Duodenal mucosa (tissue), 2 donors: ENCODE measurements around the gene ZNF701.
"Not testable (repeated sequence)": the region's sequence is repeated elsewhere in the genome, so short reads cannot be mapped to it uniquely, and the experiment has no call there.

Experiments used
- H3K27ac ChIP-seq: one replicate; pipeline ENCODE4 v1.7.0; 2013; ENCODE audit warnings: low read depth, low read length
- H3K27me3 ChIP-seq, 2 donors: one replicate each; pipeline ENCODE4 v1.7.0; 2013; ENCODE audit warnings: low read length in 2 of 2, control low read depth in 1 of 2; ENCODE audit not compliant: insufficient read depth in 2 of 2, control insufficient read depth in 1 of 2
- H3K36me3 ChIP-seq, 2 donors: one replicate each; pipeline ENCODE4 v1.7.0; 2013; ENCODE audit warnings: low read length in 2 of 2, control low read depth in 1 of 2; ENCODE audit not compliant: insufficient read depth in 2 of 2, control insufficient read depth in 1 of 2
- H3K4me1 ChIP-seq, 2 donors: one replicate each; pipeline ENCODE4 v1.7.0; 2013; ENCODE audit warnings: low read length in 2 of 2, control low read depth in 1 of 2; ENCODE audit not compliant: insufficient read depth in 2 of 2, control insufficient read depth in 1 of 2
- H3K4me3 ChIP-seq, 2 donors: one replicate each; pipeline ENCODE4 v1.7.0; 2013; ENCODE audit warnings: low read length in 2 of 2, low read depth in 1 of 2
- H3K9ac ChIP-seq, 2 donors: one replicate each; pipeline ENCODE4 v1.7.0; 2013; ENCODE audit warnings: low read length in 2 of 2, low read depth in 1 of 2
- H3K9me3 ChIP-seq, 2 donors: one replicate each; pipeline ENCODE4 v1.7.0; 2013; ENCODE audit warnings: low read length in 2 of 2, control low read depth in 1 of 2; ENCODE audit not compliant: control insufficient read depth in 1 of 2

The ZNF701 gene

DNA sequence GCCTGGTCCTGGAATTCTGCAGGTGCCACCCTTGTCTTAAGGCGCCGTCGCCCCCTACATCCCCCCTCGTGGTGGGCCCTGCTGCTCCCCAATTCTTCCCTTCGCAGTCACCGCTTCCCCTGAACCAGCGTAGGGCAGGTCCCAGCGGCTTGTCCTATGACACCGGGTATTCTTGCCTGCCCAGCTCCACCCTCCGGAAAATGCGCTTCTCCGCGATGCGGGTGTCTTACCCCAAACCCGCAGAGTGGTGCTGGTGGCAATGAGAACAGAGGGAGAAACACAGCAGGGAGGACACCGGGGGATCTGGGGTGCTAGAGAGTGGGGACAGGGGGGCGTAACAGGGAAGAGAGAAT lies 33.7 kb upstream of the ZNF701 start:
- Histone ChIP-seq H3K9ac (peak overlapping the region in 1 of 2 donors; percentile 38), H3K27ac (no peak overlapping the region), H3K27me3 (no peaks in the 10 kb centered on the region)

DNA sequence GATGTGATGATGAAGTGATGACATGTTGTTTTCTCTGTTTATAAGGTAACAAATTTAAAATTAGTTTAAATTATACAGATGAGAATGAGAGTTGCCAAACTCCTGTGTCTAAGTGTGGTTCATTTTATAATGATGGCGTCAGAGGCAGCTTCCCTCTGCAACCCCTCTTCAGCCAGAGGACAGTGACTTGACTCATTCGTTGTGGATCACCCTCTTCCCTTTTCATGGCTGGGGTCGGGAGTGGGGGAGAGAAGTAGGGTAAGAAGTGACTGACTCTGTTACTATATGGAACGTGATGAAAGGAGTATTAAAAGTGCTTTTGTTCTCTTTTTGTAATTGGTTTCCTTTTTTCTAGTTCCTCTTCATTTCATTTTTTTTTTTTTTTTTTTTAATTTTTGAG lies 31.3 kb upstream of the ZNF701 start:
- H3K27me3 ChIP-seq, H3K4me1 ChIP-seq, H3K27ac ChIP-seq, H3K9ac ChIP-seq, H3K4me3 ChIP-seq: not testable (repeated sequence)
- peaks cover 10 to 11% of the 10 kb centered on the region in 2 donors for H3K9me3 ChIP-seq
- peaks cover 0 to 38% of the 10 kb centered on the region in 2 donors for H3K36me3 ChIP-seq

More for the DNA sequence above, 33.7 kb upstream of the ZNF701 start:
- Histone ChIP-seq H3K4me3 (peak overlapping the region; percentile 50 to 66), H3K9me3 (peaks cover 7% of the 10 kb centered on the region in 2 donors), H3K4me1 (no peaks in the 10 kb centered on the region), H3K36me3 (peaks cover 4 to 34% of the 10 kb centered on the region in 2 donors)

DNA sequence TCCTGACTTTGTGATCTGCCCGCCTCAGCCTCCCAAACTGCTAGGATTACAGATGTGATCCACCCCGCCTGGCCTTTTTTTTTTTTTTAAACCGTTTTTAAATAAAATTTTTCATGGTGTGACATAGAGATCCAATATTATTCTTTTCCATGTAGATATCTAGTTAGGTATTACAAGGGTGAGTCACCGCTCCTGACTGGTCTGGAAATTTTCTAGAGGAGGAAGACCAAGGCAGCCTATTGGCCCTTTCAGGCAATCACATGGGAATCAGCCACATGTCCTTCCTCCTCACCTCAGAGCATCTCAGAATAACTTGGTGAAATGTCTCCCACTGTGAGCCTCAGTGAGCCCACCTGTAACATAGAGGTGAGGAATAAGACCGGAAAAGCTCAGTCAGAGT lies 28.9 kb upstream of the ZNF701 start:
- not testable (repeated sequence) for H3K27me3 ChIP-seq, H3K27ac ChIP-seq
- H3K36me3 ChIP-seq = peaks cover 0 to 52% of the 10 kb centered on the region in 2 donors

DNA sequence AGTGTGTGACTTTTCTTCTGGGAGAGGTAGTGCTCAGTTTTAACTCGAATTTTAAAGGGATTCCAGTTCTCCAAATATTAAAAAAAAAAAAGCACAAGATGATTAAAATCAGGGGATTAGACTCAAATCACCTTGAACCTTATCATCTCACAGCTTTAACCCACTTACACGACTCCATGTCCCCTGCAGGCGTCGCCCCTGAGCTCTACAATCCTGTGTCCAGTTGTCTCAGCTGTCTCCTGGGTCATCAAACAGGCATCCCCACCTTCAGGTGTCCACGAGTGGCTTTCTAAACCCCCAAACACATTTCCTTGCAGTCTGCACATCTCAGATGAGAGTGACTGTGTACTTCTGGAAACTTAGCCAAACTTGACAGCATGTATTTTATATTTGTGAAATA lies 28.5 kb upstream of the ZNF701 start:
- peaks cover 10 to 22% of the 10 kb centered on the region in 2 donors for H3K9me3 ChIP-seq
- no peaks in the 10 kb centered on the region for H3K27me3 ChIP-seq
- H3K4me1 ChIP-seq = no peaks in the 10 kb centered on the region
- peaks cover 0 to 54% of the 10 kb centered on the region in 2 donors for H3K36me3 ChIP-seq
- H3K27ac ChIP-seq = no peak overlapping the region
- H3K4me3 ChIP-seq = no peak overlapping the region
- no peak overlapping the region for H3K9ac ChIP-seq

More for the DNA sequence above, 28.9 kb upstream of the ZNF701 start:
- H3K4me1 ChIP-seq, H3K4me3 ChIP-seq, H3K9ac ChIP-seq: not testable (repeated sequence)
- peaks cover 10 to 18% of the 10 kb centered on the region in 2 donors for H3K9me3 ChIP-seq

DNA sequence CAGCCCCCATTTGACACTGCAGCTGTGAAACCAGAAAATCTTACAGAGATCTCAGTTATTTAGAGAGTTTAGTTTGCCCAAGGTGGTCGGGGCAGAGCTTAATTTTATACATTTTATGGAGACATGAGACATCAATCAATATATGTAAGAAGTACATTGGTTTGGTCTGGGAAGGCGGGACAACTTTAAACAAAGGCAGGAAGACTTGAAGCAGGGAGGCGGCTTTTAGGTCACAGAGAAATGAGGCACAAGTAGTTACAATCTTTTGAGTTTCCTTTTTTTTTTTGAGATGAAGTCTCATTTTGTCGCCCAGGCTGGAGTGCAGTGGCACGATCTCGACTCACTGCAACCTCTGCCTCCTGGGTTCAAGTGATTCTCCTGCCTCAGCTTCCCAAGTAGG lies 27.5 kb upstream of the ZNF701 start:
- not testable (repeated sequence) for H3K27ac ChIP-seq

DNA sequence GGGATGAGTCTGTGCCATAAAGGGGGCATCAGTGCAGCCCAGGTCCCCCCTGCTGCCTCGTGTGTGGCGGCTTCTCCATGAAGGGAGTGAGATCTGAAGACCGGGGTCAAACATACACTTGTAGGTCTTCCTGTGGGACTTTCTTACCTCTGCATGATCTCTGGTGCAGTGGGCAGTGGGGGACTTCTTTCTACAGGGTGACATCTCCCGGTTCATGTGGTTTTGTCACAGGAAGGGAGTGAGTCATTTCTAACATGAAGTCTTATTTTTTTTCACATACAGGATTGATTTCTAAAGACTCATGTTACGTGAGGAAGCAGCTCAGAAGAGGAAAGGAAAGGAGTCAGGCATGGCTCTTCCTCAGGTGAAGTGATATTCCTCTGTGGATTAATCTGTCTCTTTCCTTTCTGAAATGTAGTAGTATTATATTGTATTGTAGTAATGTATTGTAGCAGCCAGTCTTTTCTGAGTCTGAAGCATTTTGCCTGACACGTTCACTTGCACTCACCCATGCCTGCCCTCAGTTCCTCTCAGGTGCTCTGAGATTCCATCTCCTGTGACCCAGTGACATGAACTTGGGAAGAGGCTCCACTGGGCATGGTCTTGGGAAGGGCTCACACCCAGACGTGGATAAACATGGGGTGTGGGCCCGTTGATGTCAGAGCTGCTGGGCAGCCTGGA lies 27.0 kb upstream of the ZNF701 start:
- H3K27ac ChIP-seq = no peak overlapping the region
- H3K4me3 ChIP-seq = no peak overlapping the region
- H3K9ac ChIP-seq = no peak overlapping the region
- H3K4me1 ChIP-seq = no peaks in the 10 kb centered on the region
- H3K36me3 ChIP-seq = peaks cover 0 to 67% of the 10 kb centered on the region in 2 donors
- H3K9me3 ChIP-seq = peaks cover 12 to 22% of the 10 kb centered on the region in 2 donors
- H3K27me3 ChIP-seq = no peaks in the 10 kb centered on the region

More for the DNA sequence above, 27.5 kb upstream of the ZNF701 start:
- not testable (repeated sequence) for H3K27me3 ChIP-seq, H3K4me3 ChIP-seq, H3K9ac ChIP-seq, H3K4me1 ChIP-seq
- peaks cover 0 to 62% of the 10 kb centered on the region in 2 donors for H3K36me3 ChIP-seq
- H3K9me3 ChIP-seq = peaks cover 11 to 22% of the 10 kb centered on the region in 2 donors

DNA sequence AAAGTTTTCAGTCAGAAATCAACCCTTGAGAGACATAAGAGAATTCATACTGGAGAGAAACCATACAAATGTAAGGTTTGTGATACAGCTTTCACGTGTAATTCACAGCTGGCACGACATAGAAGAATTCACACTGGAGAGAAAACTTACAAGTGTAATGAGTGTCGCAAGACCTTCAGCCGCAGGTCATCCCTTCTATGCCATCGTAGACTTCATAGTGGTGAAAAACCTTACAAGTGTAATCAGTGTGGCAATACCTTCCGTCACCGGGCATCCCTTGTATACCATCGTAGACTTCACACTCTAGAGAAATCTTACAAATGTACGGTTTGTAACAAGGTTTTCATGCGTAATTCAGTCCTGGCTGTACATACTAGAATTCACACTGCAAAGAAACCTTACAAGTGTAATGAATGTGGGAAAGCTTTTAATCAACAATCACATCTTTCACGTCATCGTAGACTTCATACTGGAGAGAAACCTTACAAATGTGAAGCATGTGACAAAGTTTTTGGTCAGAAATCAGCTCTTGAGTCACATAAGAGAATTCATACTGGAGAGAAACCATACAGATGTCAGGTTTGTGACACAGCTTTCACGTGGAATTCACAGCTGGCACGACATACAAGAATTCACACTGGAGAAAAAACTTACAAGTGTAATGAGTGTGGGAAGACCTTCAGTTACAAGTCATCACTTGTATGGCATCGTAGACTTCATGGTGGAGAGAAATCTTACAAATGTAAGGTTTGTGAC lies 15.7 kb upstream of the ZNF701 start:
- Histone ChIP-seq H3K9ac (no peak overlapping the region), H3K9me3 (peaks cover 73 to 77% of the 10 kb centered on the region in 2 donors), H3K27me3 (no peaks in the 10 kb centered on the region), H3K4me3 (peak overlapping the region; percentile 48 to 53), H3K27ac (no peak overlapping the region), H3K36me3 (peaks cover 36 to 79% of the 10 kb centered on the region in 2 donors), H3K4me1 (no peaks in the 10 kb centered on the region)

DNA sequence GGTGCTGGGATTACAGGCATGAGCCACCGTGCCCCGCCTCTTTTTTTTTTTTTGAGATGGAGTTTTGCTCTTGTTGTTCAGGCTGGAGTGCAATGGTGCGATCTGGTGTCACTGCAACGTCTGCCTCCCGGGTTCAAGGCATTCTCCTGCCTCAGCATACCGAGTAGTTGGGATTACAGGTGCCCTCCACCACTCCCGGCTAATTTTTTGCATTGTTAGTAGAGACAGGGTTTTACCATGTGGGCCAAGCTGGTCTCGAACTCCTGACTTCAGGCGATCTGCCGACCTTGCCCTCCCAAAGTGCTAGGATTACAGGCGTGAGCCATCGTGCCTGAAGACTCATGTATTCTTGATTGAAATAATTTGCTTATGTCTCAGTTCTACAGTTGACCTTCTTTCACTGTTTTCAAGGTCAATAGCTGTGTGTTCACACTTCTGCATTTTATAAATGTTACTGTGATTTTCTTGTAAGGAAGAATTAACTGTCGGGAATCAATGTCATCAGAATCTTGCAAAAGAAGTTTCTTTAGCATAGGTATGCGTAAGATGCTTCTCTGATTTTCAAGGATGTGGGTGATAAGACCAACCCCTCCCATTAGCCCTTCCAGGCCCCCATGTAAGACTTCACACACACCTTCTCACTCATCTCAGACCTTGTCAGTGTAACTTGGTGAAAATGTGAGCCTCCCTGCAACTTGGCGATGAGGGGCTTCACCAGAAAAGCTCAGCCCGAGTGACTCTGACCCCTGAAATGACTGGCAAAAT lies 12.7 kb upstream of the ZNF701 start:
- Histone ChIP-seq H3K4me3 (peak overlapping the region in 1 of 2 donors; percentile 21), H3K36me3 (peaks cover 23 to 72% of the 10 kb centered on the region in 2 donors), H3K9me3 (peaks cover 64 to 80% of the 10 kb centered on the region in 2 donors), H3K4me1 (no peaks in the 10 kb centered on the region), H3K27ac (no peak overlapping the region), H3K27me3 (no peaks in the 10 kb centered on the region), H3K9ac (no peak overlapping the region)

DNA sequence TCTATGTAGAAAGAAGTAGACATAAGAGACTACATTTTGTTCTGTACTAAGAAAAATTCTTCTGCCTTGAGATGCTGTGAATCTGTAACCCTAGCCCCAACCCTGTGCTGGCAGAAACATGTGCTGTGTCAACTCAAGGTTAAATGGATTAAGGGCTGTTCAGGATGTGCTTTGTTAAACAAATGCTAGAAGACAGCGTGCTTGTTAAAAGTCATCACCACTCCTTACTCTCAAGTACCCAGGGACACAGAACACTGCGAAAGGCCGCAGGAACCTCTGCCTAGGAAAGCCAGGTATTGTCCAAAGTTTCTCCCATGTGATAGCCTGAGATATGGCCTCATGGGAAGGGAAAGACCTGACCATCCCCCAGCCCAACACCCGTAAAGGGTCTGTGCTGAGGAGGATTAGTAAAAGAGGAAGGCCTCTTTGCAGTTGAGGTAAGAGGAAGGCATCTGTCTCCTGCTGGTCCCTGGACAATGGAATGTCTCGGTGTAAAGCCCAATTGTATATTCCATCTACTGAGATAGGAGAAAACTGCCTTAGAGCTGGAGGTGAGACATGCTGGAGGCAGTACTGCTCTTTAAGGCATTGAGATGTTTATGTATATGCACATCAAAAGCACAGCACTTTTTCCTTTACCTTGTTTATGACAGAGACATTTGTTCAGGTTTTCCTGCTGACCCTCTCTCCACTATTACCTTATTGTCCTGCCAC lies 11.2 kb upstream of the ZNF701 start:
- not testable (repeated sequence) for H3K27ac ChIP-seq, H3K27me3 ChIP-seq, H3K4me1 ChIP-seq, H3K9ac ChIP-seq, H3K4me3 ChIP-seq
- peaks cover 22 to 68% of the 10 kb centered on the region in 2 donors for H3K36me3 ChIP-seq
- peaks cover 61 to 80% of the 10 kb centered on the region in 2 donors for H3K9me3 ChIP-seq
